Measurements from ENCODE around the gene XNDC1N.
"Not testable (repeated sequence)": the region's sequence is repeated elsewhere in the genome, so short reads cannot be mapped to it uniquely, and the experiment has no call there.

The XNDC1N gene

DNA sequence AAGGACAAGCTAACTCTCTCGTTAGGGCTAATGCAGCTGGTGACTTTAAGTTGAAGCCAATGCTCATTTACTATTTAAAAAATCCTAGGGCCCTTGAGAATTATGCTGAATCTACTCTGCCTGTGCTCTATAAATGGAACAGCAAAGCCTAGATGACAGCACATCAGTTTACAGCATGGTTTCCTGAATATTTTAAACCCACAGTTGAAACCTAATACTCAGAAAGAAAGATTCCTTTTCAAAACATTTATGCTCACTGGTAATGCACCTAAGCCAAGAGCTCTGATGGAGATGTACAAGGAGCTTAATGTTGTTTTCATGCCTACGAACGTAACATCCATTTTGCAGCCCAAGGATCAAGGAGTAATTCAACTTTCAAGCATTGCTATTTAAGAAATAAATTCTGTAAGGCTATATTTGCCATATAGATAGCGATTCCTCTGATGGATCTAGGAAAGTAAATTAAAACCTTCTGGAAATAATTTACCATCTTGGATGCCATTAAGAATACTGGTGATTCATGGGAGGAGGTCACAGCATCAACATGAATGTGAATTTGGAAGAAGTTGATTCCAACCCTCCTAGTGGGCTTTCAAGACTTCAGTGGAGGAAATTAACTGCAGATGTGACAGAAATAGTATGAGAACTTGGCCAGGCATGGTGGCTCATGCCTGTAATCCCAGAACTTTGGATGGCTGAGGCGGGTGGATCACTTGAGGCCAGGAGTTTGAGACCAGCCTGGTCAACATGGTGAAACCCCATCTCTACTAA, 14.5 kb downstream of the XNDC1N start:
- Mint-ChIP-seq H3K4me1 (no peaks in the 10 kb centered on the region), H3K36me3 (peaks cover 33% of the 10 kb centered on the region), H3K27me3 (no peaks in the 10 kb centered on the region), H3K27ac (no peak overlapping the region), H3K4me3 (no peak overlapping the region), H3K9me3 (no peaks in the 10 kb centered on the region)
- DNase-seq (ENCODE audit: low spot score in 2 of 2): no peak
- no peak for ATAC-seq (ENCODE audit: low read depth)

DNA sequence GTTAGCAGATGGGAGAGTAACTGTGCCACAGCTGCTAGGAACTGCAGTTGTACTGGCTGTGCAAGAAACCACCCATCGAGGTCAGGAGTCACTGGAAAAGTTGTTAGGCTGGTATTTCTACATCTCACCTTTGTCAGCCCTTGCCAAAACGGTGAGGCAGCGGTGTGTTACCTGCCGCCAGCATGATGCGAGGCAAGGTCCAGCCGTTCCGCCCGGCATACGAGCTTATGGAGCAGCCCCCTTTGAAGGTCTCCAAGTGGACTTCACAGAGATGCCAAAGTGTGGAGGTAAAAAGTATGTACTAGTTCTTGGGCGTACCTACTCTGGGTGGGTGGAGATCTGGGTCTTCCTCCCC, 16.4 kb downstream of the XNDC1N start:
- not testable (repeated sequence) for H3K4me1 Mint-ChIP-seq; H3K4me3 Mint-ChIP-seq; DNase-seq (ENCODE audit: low spot score in 2 of 2); H3K27me3 Mint-ChIP-seq; H3K9me3 Mint-ChIP-seq; ATAC-seq (ENCODE audit: low read depth)
- Mint-ChIP-seq H3K36me3 (peaks cover 32% of the 10 kb centered on the region), H3K27ac (peak overlapping the region; percentile 72)

DNA sequence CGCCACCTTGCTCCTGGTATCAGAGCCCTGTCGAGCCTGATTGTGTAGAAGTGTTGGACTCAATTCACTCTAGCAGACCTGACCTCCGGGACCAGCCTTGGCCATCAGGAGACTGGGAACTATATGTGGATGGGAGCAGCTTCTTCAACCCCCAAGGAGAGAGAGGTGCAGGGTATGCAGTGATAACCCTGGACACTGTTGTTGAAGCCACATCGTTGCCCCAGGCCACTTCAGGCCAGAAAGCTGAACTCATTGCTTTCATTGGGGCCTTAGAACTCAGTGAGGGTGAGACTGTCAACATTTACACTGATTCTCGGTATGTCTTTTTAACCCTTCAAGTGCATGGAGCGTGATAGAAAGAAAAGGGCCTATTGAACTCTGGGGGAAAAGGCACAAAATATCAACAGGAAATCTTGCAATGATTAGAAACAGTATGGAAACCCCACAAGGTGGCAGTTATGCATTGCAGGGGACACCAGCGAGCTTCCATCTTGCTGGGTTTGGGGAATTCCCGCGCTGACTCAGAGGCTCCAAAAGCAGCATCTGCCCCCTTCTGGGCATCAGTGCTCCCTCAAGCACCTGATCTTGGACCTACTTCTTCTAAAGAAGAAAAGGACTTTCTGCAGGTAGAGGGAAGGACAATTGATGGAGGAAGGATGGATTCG, 16.9 kb downstream of the XNDC1N start:
- H3K4me1 Mint-ChIP-seq: not testable (repeated sequence)

DNA sequence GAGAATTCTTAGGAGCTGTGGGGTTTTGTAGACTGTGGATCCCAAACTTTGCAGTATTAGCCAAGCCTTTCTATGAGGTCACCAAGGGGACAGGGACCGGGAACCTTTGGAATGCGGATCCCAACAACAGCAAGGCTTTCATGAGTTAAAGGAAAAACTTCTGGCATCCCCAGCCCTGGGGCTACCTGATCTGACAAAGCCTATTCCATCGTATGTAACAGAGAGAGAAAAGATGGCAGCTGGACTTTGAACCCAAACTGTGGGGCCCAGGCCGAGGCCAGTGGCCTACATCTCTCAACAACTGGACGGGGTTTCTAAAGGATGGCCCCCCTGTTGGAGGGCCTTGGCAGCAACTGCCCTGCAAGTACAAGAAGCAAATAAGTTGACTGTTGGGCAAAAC, 17.6 kb downstream of the XNDC1N start:
- DNase-seq (ENCODE audit: low spot score in 2 of 2); H3K4me1 Mint-ChIP-seq; ATAC-seq (ENCODE audit: low read depth); H3K9me3 Mint-ChIP-seq; H3K27ac Mint-ChIP-seq; H3K4me3 Mint-ChIP-seq; H3K27me3 Mint-ChIP-seq: not testable (repeated sequence)
- H3K36me3 Mint-ChIP-seq: peaks cover 24% of the 10 kb centered on the region

More for the DNA sequence above, 16.9 kb downstream of the XNDC1N start:
- not testable (repeated sequence) for H3K9me3 Mint-ChIP-seq; ATAC-seq (ENCODE audit: low read depth); H3K4me3 Mint-ChIP-seq; H3K27me3 Mint-ChIP-seq; DNase-seq (ENCODE audit: low spot score in 2 of 2)
- Mint-ChIP-seq H3K36me3 (peaks cover 30% of the 10 kb centered on the region), H3K27ac (peak overlapping the region; percentile 72)

DNA sequence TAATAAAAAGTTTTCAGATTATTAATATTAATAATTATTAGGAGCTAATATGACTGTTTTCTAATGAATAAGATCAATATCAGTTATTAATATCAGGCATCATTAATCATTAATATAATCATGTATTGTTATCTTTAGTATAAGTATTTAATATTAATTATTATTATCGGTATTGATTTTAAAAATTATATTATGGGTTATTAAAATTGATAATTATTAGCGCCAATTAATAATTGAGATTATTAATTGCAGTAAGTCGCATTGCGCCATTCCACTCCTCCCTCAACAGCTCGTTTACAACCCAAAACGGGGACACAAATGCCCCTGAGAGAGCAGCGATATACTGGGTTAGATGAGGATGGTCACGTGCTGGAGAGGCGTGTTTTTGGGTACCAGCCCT, 20.2 kb downstream of the XNDC1N start:
- peaks cover 19% of the 10 kb centered on the region for H3K36me3 Mint-ChIP-seq
- H3K27ac Mint-ChIP-seq: no peak overlapping the region
- no peaks in the 10 kb centered on the region for H3K4me1 Mint-ChIP-seq
- no peak overlapping the region for H3K4me3 Mint-ChIP-seq
- H3K27me3 Mint-ChIP-seq: no peaks in the 10 kb centered on the region
- H3K9me3 Mint-ChIP-seq: no peaks in the 10 kb centered on the region
- DNase-seq (ENCODE audit: low spot score in 2 of 2) (no peak), ATAC-seq (ENCODE audit: low read depth) (no peak)

DNA sequence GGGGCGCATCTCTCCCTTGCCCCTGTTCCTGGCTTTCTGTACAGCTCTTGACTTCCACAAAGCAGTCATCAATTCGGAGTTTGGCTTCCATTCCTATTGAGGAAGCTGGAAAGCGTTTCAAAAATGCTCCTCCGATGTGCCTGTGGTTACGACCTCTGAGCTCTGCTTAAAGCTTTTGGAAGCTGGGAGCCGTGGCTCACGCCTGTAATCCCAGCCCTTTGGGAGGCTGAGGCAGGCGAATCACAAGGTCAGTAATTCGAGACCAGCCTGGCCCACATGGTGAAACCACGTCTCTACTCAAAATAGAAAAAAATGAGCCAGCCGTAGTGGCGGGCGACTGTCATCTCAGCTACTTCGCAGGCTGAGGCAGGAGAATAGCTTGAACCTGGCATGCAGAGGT, 27.3 kb downstream of the XNDC1N start:
- H3K36me3 Mint-ChIP-seq: peaks cover 20% of the 10 kb centered on the region
- not testable (repeated sequence) for H3K27me3 Mint-ChIP-seq; H3K4me3 Mint-ChIP-seq; H3K4me1 Mint-ChIP-seq; H3K27ac Mint-ChIP-seq; ATAC-seq (ENCODE audit: low read depth); DNase-seq (ENCODE audit: low spot score in 2 of 2); H3K9me3 Mint-ChIP-seq

DNA sequence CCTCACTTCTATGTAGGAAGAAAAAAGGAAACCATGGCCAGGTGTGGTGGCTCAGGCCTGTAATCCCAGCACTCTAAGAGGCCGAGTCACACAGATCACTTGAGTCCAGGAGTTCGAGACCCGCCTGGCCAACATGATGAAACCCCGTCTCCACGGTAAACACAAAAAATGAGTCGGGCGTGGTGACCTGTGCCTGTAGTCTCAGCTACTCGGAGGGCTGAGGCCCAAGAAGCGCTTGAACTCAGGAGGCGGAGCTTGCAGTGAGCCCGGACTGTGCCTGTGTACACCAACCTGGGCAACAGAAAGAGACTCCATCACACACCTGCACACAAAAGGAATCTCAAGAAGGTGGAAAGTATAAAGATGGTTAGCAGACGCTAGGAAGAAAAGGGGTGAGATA, 32.4 kb downstream of the XNDC1N start:
- Mint-ChIP-seq H3K27me3 (no peaks in the 10 kb centered on the region), H3K36me3 (peaks cover 18% of the 10 kb centered on the region), H3K27ac (no peak overlapping the region), H3K9me3 (peaks cover 4% of the 10 kb centered on the region), H3K4me3 (no peak overlapping the region), H3K4me1 (no peaks in the 10 kb centered on the region)
- DNase-seq (ENCODE audit: low spot score in 2 of 2) (no peak), ATAC-seq (ENCODE audit: low read depth) (no peak)

DNA sequence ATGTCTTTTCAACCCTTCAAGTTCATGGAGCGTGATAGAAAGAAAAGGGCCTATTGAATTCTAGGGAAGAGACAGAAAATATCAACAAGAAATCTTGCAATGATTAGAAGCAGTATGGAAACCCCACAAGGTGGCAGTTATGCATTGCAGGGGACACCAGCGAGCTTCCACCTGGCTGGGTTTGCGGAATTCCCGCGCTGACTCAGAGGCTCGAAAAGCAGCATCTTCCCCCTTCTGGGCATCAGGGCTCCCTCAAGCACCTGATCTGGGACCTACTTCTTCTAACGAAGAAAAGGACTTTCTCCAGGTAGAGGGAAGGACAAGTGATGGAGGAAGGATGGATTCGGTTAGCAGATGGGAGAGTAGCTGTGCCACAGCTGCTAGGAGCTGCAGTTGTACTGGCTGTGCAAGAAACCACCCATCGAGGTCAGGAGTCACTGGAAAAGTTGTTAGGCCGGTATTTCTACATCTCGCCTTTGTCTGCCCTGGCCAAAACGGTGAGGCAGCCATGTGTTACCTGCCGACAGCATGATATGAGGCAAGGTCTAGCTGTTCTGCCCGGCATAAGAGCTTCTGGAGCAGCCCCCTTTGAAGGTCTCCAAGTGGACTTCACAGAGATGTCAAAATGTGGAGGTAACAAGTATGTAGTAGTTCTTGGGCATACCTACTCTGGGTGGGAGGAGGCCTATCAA, 39.1 kb downstream of the XNDC1N start:
- not testable (repeated sequence) for ATAC-seq (ENCODE audit: low read depth); H3K36me3 Mint-ChIP-seq; H3K9me3 Mint-ChIP-seq; H3K27me3 Mint-ChIP-seq; DNase-seq (ENCODE audit: low spot score in 2 of 2); H3K4me3 Mint-ChIP-seq; H3K27ac Mint-ChIP-seq; H3K4me1 Mint-ChIP-seq

DNA sequence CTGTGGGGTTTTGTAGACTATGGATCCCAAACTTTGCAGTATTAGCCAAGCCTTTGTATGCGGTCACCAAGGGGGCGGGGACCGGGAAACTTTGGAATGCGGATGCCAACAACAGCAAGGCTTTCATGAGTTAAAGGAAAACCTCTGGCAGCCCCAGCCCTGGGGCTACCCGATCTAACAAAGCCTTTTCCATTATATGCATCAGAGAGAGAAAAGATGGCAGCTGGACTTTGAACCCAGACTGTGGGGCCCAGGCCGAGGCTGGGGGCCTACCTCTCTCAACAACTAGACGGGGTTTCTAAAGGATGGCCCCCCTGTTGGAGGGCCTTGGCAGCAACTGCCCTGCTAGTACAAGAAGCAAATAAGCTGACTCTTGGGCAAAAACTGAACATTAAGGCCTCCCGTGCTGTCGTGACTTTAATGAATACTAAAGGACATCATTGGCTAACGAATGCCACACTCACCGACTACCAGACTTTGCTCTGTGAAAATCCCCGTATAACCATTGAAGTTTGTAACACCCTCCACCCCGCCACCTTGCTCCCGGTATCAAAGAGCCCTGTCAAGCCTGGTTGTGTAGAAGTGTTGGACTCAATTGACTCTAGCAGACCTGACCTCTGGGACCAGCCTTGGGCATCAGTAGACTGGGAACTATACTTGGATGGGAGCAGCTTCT, 39.9 kb downstream of the XNDC1N start:
- not testable (repeated sequence) for DNase-seq (ENCODE audit: low spot score in 2 of 2); H3K27ac Mint-ChIP-seq; ATAC-seq (ENCODE audit: low read depth); H3K4me1 Mint-ChIP-seq; H3K9me3 Mint-ChIP-seq; H3K36me3 Mint-ChIP-seq; H3K4me3 Mint-ChIP-seq; H3K27me3 Mint-ChIP-seq

DNA sequence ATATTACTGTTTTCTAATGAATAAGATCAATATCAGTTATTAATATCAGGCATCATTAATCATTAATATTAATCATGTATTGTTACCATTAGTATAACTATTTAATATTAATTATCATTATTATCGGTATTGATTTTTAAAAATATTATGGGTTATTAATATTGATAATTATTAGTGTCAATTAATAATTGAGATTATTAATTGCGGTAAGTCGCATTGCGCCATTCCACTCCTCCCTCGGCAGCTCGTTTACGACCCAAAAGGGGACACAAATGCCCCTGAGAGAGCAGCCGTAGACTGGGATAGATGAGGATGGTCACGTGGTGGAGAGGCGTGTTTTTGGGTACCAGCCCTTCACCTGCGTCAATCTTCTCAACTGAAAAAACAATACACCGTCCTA, 42.6 kb downstream of the XNDC1N start:
- not testable (repeated sequence) for ATAC-seq (ENCODE audit: low read depth); DNase-seq (ENCODE audit: low spot score in 2 of 2); H3K4me3 Mint-ChIP-seq; H3K36me3 Mint-ChIP-seq; H3K9me3 Mint-ChIP-seq; H3K27me3 Mint-ChIP-seq; H3K27ac Mint-ChIP-seq; H3K4me1 Mint-ChIP-seq
